GM12874 (cell line): ENCODE data around the gene AUTS2.

Source experiments
- CTCF ChIP-seq: IDR thresholded peaks from 2 replicates; pipeline ENCODE4 v1.5.1; 2011; ENCODE audit warnings: low read depth, mild to moderate bottlenecking, control low read depth, low read length, moderate library complexity; ENCODE audit not compliant: insufficient read depth

AUTS2 gene

GRCh38 chr7:70435634-70436033, 837.4 kb downstream of the AUTS2 start:
- TF ChIP-seq CTCF = no peak

- TF ChIP-seq CTCF = no peak
These were observed 838.6 kb downstream of the AUTS2 start for GRCh38 chr7:70436790-70437350.

- no peak for TF ChIP-seq CTCF
These were observed 841.4 kb downstream of the AUTS2 start for GRCh38 chr7:70439651-70440050.

GRCh38 chr7:70446448-70447143, 848.3 kb downstream of the AUTS2 start:
- no peak for TF ChIP-seq CTCF

GRCh38 chr7:70448312-70448906, 850.1 kb downstream of the AUTS2 start:
- TF ChIP-seq CTCF = no peak

GRCh38 chr7:70450731-70451130, 852.5 kb downstream of the AUTS2 start:
- no peak for TF ChIP-seq CTCF

GRCh38 chr7:70455925-70456324, 857.6 kb downstream of the AUTS2 start:
- no peak for TF ChIP-seq CTCF
